Activated CD4-positive, alpha-beta memory T cell treated with anti-CD3 and anti-CD28 coated beads, Interleukin-2, amount 10 ng/mL, durations not matched to agents 7 days and 5 days (primary cell): Measurements from ENCODE around the gene SCARB1. TPM values are rescaled to one million over a fixed set of nuclear protein-coding genes. Genes with fewer than 3 reads are reported as not detected.

Experiments
- CTCF ChIA-PET: fragments of 350-600 bp; sonication (Branson Sonifier 250); formaldehyde crosslinking; loops from one replicate; lab custom pipeline; 2021; ENCODE audit warnings: antibody characterized with exemption, inconsistent platforms; lab: Charles Lee
- POLR2A ChIA-PET: fragments of 350-600 bp; sonication (Branson Sonifier 250); formaldehyde crosslinking; loops from one replicate; lab custom pipeline; 2021; ENCODE audit warnings: antibody characterized with exemption; lab: Charles Lee
- DNase-seq: peaks from one replicate; pipeline ENCODE4 v3.0.0-alpha.2; 2020
- H3K27ac Mint-ChIP-seq: one replicate; pipeline ENCODE4 v1.8.0; 2021; ENCODE audit warnings: mild to moderate bottlenecking, mixed read lengths
- H3K27me3 Mint-ChIP-seq: one replicate; pipeline ENCODE4 v1.8.0; 2021; ENCODE audit warnings: mixed read lengths
- H3K36me3 Mint-ChIP-seq: one replicate; pipeline ENCODE4 v1.8.0; 2021; ENCODE audit warnings: low read depth, mixed read lengths
- H3K4me1 Mint-ChIP-seq: one replicate; pipeline ENCODE4 v1.8.0; 2021; ENCODE audit warnings: mixed read lengths
- H3K4me3 Mint-ChIP-seq: one replicate; pipeline ENCODE4 v1.8.0; 2021; ENCODE audit warnings: mild to moderate bottlenecking, mixed read lengths
- H3K9me3 Mint-ChIP-seq: one replicate; pipeline ENCODE4 v1.8.0; 2021; ENCODE audit warnings: mixed read lengths
- total RNA-seq, 2 experiments: library from RNA; stranded (reverse); gene quantifications; one replicate each; pipeline ENCODE4 v1.2.3, GENCODE V29; 2021

The SCARB1 gene
- total RNA-seq, 2 experiments from 2014 or later: 4.3 to 5.8 TPM

DNA sequence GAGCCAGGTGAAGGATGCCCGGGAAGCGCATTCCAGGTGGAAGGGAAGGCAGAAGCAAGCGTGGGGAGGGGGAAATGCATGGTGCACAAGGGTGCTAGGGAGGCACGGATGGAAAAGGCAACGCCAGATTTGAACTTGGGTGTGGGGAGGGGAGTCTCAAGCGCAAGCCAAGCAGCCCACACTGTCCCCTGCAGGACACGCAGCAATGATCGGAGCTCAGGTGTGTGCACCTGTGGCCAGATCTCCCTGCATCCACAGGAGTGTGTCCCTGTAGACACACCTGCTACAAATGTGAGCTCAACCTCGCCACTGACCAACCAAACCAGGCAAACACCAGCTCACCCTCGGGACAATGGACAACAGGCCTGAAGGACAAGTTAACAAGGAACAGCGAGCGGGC, 63.2 kb downstream of the SCARB1 start:
- Mint-ChIP-seq H3K27me3 (no peaks in the 10 kb centered on the region), H3K27ac (no peak overlapping the region), H3K4me1 (peaks cover 10% of the 10 kb centered on the region), H3K36me3 (no peaks in the 10 kb centered on the region), H3K9me3 (no peaks in the 10 kb centered on the region), H3K4me3 (no peak overlapping the region)
- DNase-seq: no peak
- POLR2A ChIA-PET: no interaction called here
- CTCF ChIA-PET: interaction anchor here (1.0 kb wide), 1 partner anchor 29 kb away, joined by 3 read pairs; no protein-coding TSS in a partner anchor

DNA sequence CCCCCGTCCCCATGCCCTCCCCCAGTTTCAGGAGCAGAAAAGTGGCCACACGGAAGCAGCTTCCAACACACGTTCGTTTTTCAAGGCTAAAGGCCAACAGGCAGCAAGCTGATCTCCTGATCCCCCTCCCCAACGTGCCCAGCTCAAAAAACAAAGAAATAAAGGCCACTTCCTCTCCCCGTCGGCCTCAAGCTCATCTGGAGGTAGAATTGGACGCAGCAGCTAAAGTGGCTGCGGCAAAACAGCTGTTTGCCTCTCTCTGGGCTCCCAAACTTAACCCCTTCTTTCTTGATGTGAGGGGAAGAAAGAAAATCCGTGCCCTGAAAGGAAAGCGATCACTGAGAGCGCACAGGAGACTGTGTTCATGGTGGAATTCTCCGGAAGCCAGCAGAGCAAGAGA, 66.3 kb downstream of the SCARB1 start:
- ChIA-PET POLR2A (interaction anchor here (1.1 to 3.0 kb wide), 2 partner anchors 23 to 124 kb away, joined by 3 to 9 read pairs; no protein-coding TSS in a partner anchor), CTCF (interaction anchor here (0.8 kb wide), 1 partner anchor 753 kb away, joined by 3 read pairs; no protein-coding TSS in a partner anchor)
- Mint-ChIP-seq H3K36me3 (peaks cover 3% of the 10 kb centered on the region), H3K27ac (no peak overlapping the region), H3K27me3 (no peaks in the 10 kb centered on the region), H3K9me3 (no peaks in the 10 kb centered on the region), H3K4me1 (peaks cover 13% of the 10 kb centered on the region), H3K4me3 (no peak overlapping the region)
- no peak for DNase-seq

DNA sequence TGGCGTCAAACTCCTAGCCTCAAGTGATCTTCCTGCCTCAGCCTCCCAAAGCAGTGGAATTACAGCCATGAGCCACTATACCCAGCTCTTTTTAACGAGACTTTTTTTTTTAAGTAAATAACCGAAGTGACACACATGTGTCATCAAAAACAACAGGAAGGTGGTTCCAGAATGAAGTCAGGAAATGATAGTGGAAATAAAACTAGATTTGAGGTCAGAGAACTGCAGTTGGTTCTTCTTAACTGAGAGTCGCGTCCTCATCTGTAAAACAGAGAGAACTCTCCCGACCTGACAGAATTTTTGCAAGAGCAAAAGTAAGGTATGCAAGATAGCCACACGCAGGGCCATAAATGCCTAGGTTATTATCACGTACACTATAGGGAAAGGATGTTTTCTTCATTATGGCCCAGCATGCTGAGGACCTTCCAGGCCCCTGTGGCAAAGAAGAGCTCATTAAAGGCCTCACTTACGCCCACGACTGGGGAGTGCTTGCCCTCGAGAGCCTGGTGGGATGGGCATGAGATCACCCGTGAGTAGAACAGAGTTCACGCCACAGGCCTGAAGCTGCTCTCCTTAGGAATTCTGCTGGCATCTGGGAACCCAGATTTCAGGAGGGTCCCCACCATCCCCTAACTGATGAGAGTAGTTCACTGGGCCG, 67.2 kb downstream of the SCARB1 start:
- Mint-ChIP-seq H3K9me3 (no peaks in the 10 kb centered on the region), H3K27me3 (no peaks in the 10 kb centered on the region), H3K4me1 (peaks cover 13% of the 10 kb centered on the region), H3K27ac (no peak overlapping the region), H3K36me3 (peaks cover 3% of the 10 kb centered on the region), H3K4me3 (no peak overlapping the region)
- ChIA-PET POLR2A (interaction anchor here (1.1 to 3.0 kb wide), 3 partner anchors 10 to 125 kb away, joined by 3 to 9 read pairs (median 5); no protein-coding TSS in a partner anchor), CTCF (interaction anchor here (0.8 to 1.1 kb wide), 2 partner anchors 110 to 753 kb away, joined by 3 read pairs; no protein-coding TSS in a partner anchor)
- DNase-seq: no peak

DNA sequence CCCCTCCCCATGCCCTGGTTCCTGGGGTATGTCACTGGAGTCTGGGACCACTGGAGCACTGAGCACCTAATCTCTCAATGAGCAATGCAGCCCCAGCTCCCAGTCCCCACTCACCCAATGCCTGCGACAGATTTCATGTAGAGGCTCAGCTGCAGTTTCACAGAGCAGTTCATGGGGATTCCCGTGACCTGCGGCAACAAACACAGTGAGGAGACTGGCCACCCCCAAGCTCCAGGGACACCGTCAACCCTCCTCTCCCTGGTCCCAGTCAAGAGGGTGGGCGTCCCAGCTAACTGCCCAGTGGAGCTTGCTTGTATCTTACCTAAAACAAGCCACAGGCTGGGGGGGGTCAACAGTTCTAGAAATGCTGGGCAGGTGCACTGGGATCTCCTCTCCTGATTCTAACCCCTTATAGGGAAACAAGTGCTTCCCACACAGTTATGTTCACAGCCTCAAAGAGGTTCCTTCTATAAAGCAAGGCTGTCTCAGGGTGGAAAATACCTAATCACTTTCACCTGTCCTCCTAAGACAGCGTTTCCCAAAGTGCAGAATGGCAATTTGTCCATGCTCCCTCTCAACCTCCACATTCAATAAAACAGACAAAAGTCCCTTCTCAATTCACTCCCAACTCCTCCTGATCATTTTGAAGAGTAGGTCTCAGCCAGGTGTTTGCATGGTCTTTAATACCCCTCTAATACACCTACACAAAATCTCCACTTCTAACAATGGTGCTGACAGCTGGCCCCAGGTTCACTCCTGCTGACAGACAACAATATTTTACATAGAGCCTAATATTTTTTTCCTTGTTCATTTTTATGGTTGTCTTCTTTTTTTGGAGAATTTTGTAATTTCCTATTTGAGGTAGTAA, 68.3 kb downstream of the SCARB1 start:
- H3K36me3 Mint-ChIP-seq: peaks cover 3% of the 10 kb centered on the region
- POLR2A ChIA-PET: interaction anchor here (1.5 to 3.0 kb wide), 2 partner anchors 9 to 21 kb away, joined by 5 to 9 read pairs; no protein-coding TSS in a partner anchor
- no peak for DNase-seq

DNA sequence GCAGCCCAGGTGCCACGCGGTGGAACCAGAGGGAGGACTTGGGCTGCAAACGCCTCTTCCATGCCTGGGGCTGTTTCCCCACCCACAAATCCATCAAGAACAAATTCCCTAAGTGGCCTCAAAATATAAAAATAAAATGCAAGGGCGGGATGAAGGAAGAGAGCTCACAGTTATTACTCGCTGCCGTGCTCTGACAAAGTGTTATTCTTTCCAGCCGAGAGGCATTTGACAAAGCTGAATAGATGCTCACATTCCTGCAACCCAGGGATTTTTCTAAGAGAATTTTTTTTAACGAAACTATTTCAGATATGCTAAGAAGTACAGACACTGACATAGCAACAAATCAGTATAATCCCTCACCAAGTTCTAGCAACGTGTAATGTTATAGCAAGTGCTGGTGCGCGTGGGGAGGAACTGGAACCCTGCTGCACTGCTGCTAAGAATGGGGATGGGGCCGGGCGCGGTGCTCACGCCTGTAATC, 70.7 kb downstream of the SCARB1 start:
- ChIA-PET CTCF (interaction anchor here (0.7 kb wide), 1 partner anchor 327 kb away, joined by 3 read pairs; no protein-coding TSS in a partner anchor), POLR2A (interaction anchor here (1.5 kb wide), 1 partner anchor 19 kb away, joined by 4 read pairs; no protein-coding TSS in a partner anchor)
- Mint-ChIP-seq H3K27me3 (no peaks in the 10 kb centered on the region), H3K4me1 (peaks cover 13% of the 10 kb centered on the region), H3K9me3 (no peaks in the 10 kb centered on the region), H3K4me3 (no peak overlapping the region), H3K27ac (no peak overlapping the region), H3K36me3 (peaks cover 3% of the 10 kb centered on the region)
- no peak for DNase-seq

More for the DNA sequence above, 68.3 kb downstream of the SCARB1 start:
- H3K4me3 Mint-ChIP-seq: no peak overlapping the region
- no peaks in the 10 kb centered on the region for H3K27me3 Mint-ChIP-seq
- peaks cover 13% of the 10 kb centered on the region for H3K4me1 Mint-ChIP-seq
- CTCF ChIA-PET: no interaction called here
- H3K27ac Mint-ChIP-seq: no peak overlapping the region
- no peaks in the 10 kb centered on the region for H3K9me3 Mint-ChIP-seq

DNA sequence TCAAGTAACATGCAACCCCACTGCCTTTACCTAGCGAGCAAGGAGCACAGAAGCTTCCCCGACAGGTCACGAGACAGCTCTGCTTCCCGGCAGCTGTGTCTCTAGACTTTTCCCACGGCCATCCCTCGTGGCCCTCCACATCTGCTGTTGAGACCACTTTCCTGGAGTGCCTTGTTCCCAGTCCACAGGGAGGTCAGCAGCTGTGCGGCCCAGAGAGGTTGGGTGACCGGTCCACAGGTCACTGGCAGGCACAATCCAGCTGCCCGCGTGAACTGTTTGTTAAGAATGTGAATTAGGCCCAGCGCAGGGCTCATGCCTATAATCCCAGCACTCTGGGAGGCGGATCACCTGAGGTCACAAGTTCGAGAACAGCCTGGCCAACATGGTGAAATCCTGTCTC, 71.5 kb downstream of the SCARB1 start:
- CTCF ChIA-PET: interaction anchor here (0.7 kb wide), 1 partner anchor 188 kb away, joined by 4 read pairs; no protein-coding TSS in a partner anchor
- H3K9me3 Mint-ChIP-seq: no peaks in the 10 kb centered on the region
- peaks cover 3% of the 10 kb centered on the region for H3K36me3 Mint-ChIP-seq
- no peak overlapping the region for H3K4me3 Mint-ChIP-seq
- POLR2A ChIA-PET: interaction anchor here (1.5 kb wide), 1 partner anchor 18 kb away, joined by 4 read pairs; no protein-coding TSS in a partner anchor
- DNase-seq: no peak
- no peak overlapping the region for H3K27ac Mint-ChIP-seq
- peaks cover 13% of the 10 kb centered on the region for H3K4me1 Mint-ChIP-seq
- H3K27me3 Mint-ChIP-seq: no peaks in the 10 kb centered on the region

DNA sequence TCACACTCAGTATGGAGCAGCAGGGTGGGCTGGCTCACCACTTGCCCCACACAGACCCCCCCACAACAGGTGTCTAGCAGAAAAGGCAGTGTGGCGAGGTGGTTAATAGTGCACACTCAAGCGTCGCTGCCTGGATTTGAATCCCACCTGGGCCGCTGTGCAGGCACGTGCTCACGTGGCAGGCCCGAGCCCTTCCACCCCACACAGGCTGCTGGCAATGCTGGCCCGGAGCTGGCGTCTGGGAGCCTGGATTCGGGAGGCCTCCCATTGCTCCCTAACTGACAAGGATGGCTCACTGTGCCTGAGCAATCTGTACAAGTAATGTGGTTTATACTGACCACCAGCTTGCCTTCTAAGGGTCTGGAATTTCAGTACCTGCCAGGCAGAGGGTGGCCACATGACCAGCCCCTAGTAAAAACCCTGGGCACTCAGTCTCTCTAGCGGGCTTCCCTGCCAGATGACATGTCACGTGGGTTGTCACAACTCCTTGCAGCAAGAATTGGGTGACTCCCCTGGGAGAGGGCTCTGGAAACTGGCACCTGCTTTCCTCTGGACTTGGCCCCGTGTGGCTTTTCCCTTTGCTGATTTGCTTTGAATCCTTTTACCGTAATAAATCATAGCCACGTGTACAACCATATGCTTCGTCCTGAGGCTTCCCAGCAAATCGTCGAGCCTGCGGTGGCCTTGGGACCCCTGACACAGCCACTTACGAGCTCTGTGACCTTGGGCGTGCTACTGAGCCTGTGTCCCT, 72.8 kb downstream of the SCARB1 start:
- ChIA-PET CTCF (no interaction called here), POLR2A (no interaction called here)
- Mint-ChIP-seq H3K27me3 (no peaks in the 10 kb centered on the region), H3K27ac (no peak overlapping the region), H3K36me3 (peaks cover 3% of the 10 kb centered on the region), H3K9me3 (no peaks in the 10 kb centered on the region), H3K4me1 (peaks cover 4% of the 10 kb centered on the region), H3K4me3 (no peak overlapping the region)
- no peak for DNase-seq

DNA sequence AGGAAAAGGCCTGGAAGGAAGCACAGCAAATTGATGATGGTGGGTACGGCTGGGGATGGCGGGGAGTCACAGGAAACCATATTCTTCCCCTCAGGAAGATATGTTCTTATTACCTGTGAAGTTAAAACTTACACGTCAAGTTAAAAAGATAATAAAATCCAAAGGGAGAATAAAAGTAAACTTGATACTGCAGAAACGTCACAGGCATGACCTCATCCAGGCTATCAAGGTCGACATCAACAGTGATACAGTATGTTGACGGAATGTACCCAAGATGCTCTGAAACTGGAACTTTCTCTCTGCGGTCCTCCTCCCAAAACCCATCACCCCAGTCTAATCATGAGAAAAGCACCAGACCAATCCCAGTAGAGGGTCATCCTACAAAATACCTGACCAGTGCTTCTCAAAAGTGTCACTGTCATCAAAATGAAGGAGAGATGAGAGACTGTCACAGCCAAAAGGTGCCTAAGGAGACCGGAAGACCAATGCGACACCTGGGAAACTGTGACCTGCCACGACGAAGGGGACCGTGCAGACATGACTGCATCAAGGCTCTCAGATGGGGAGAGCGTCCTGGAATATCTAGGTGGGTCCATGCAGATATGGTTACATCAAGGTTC, 74.6 kb downstream of the SCARB1 start:
- no peak for DNase-seq
- Mint-ChIP-seq H3K9me3 (no peaks in the 10 kb centered on the region), H3K27me3 (no peaks in the 10 kb centered on the region), H3K4me1 (no peaks in the 10 kb centered on the region), H3K27ac (no peak overlapping the region), H3K4me3 (no peak overlapping the region), H3K36me3 (peaks cover 2% of the 10 kb centered on the region)
- ChIA-PET POLR2A (no interaction called here), CTCF (no interaction called here)

DNA sequence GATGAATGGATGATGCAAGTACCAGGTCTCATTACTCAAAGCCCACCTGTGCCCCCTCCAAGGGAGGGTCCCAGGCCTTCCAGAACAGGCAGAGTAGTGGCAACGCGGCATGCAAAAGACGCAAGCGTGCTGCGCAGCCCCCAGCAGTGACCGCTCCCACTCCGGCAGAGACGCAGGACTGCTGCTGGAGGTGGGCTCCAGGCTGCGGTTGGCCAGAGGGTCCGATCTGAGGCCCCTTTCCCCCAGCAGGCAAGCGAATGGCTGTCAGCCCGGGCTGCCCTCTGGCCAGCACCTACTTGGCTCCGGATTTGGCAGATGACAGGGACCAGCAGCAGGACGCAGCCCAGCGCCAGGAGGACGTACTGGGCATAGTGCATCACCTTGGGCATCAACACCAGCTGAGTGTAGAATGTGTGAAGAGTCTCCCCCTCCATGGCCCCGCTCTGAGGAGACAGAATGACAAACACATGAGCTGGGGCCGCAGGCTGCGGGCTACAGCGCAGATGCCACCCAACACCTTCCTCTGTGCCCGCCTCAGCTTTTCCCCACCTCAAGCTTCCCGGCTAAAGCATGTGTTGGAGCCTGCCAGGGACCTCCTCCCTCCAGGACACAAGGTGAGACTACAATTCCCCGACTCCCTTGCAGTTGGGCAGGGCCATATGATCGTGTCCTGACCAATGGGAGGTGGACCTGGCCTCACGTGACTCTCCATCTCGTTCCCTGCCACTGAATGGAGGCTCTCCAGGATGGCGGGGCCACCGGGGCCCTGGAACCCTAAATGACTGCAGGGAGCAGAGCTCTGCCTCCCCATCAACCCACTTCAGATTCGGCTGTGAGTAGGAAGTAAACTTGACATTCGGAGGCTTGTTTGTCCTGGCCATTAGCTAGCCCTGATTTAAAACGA, 77.4 kb downstream of the SCARB1 start:
- ChIA-PET CTCF (no interaction called here), POLR2A (interaction anchor here (1.2 to 2.3 kb wide), 2 partner anchors 10 kb away, joined by 3 to 5 read pairs; no protein-coding TSS in a partner anchor)
- H3K4me3 Mint-ChIP-seq: no peak overlapping the region
- no peak overlapping the region for H3K27ac Mint-ChIP-seq
- H3K36me3 Mint-ChIP-seq: no peaks in the 10 kb centered on the region
- H3K27me3 Mint-ChIP-seq: no peaks in the 10 kb centered on the region
- DNase-seq: no peak
- H3K4me1 Mint-ChIP-seq: no peaks in the 10 kb centered on the region
- H3K9me3 Mint-ChIP-seq: no peaks in the 10 kb centered on the region

DNA sequence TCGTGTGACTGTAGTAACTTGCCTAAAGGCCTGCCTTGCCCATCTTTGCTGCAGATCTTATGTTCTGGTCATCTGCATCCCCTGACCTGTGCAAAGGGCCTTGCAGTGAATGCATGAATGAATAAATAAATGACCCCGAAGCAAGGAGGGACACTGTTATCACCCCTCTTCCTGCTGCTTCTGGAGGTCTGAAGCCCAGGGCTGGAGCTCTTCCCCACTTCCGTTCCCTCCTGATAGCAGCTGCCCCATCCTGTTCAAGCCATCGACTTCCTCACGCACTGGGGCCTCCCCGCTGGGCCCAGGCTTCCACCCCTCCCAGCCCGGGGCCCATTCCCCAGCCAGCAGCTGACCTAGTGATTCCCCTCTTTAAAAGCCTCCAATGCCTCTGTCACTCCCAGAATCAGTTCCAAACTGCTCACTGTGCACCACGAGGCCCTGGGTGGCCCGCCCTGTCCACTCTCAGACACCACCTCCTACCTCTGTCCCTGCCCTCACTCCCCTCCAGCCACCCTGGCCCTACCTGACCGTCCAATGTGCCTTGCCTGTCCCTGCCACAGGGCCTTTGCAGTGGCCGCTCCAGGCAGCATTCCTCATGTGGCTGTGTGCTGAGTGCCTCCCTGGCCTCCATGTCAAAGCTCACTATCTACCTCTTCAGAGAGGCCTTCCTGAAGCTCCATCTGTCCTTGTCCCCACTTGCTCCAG, 78.6 kb downstream of the SCARB1 start:
- no peaks in the 10 kb centered on the region for H3K36me3 Mint-ChIP-seq
- H3K27me3 Mint-ChIP-seq: no peaks in the 10 kb centered on the region
- no peak overlapping the region for H3K27ac Mint-ChIP-seq
- H3K4me1 Mint-ChIP-seq: no peaks in the 10 kb centered on the region
- DNase-seq: no peak
- POLR2A ChIA-PET: no interaction called here
- CTCF ChIA-PET: interaction anchor here (0.6 kb wide), 1 partner anchor 244 kb away, joined by 3 read pairs; no protein-coding TSS in a partner anchor
- H3K9me3 Mint-ChIP-seq: no peaks in the 10 kb centered on the region
- H3K4me3 Mint-ChIP-seq: no peak overlapping the region

DNA sequence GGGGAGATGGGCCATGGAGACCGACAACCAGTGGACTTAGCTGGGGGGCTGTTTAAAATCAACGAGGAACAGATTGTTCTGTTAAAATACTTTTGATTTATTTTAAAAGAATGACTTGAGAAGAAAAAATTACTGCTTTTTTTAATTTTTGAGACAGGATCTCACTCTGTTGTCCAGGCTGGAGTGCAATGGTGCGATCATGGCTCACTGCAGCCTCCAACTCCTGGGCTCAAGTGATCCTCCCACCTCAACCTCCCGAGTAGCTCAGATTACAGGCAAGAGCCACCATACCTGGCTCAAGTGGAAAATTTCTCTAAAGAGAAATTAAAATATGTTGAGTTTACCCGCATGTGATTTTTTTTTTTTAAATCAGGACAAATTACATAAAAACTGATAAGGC, 80.6 kb downstream of the SCARB1 start:
- no peak for DNase-seq
- no peaks in the 10 kb centered on the region for H3K36me3 Mint-ChIP-seq
- H3K27me3 Mint-ChIP-seq: peaks cover 2% of the 10 kb centered on the region
- H3K9me3 Mint-ChIP-seq: no peaks in the 10 kb centered on the region
- no peak overlapping the region for H3K27ac Mint-ChIP-seq
- ChIA-PET CTCF (no interaction called here), POLR2A (no interaction called here)
- H3K4me1 Mint-ChIP-seq: no peaks in the 10 kb centered on the region
- no peak overlapping the region for H3K4me3 Mint-ChIP-seq
